ENCODE data around the gene ITPKB. TPM values are rescaled to one million over a fixed set of nuclear protein-coding genes. Genes with fewer than 3 reads are reported as not detected.

Gene ITPKB
- polyA plus RNA-seq, 1 of the 3 experiments (the other 2 are of a cell fraction): 2.4 TPM

GRCh38 chr1:226597616-226598454 lies 141.2 kb downstream of the ITPKB start (continued):
- TF ChIP-seq, protein P1, sequence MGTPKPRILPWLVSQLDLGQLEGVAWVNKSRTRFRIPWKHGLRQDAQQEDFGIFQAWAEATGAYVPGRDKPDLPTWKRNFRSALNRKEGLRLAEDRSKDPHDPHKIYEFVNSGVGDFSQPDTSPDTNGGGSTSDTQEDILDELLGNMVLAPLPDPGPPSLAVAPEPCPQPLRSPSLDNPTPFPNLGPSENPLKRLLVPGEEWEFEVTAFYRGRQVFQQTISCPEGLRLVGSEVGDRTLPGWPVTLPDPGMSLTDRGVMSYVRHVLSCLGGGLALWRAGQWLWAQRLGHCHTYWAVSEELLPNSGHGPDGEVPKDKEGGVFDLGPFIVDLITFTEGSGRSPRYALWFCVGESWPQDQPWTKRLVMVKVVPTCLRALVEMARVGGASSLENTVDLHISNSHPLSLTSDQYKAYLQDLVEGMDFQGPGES (IDR thresholded peaks at IDR 0.05; ENCODE audit: low read depth, low read length): no peak
- TF ChIP-seq, protein P2, sequence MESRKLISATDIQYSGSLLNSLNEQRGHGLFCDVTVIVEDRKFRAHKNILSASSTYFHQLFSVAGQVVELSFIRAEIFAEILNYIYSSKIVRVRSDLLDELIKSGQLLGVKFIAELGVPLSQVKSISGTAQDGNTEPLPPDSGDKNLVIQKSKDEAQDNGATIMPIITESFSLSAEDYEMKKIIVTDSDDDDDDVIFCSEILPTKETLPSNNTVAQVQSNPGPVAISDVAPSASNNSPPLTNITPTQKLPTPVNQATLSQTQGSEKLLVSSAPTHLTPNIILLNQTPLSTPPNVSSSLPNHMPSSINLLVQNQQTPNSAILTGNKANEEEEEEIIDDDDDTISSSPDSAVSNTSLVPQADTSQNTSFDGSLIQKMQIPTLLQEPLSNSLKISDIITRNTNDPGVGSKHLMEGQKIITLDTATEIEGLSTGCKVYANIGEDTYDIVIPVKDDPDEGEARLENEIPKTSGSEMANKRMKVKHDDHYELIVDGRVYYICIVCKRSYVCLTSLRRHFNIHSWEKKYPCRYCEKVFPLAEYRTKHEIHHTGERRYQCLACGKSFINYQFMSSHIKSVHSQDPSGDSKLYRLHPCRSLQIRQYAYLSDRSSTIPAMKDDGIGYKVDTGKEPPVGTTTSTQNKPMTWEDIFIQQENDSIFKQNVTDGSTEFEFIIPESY (IDR thresholded peaks at IDR 0.05; ENCODE audit: borderline replicate concordance, low read depth): no peak
- TF ChIP-seq USF2 (IDR thresholded peaks at IDR 0.05; ENCODE audit: borderline replicate concordance, low read depth, low read length) (no peak), RFX5 (IDR thresholded peaks at IDR 0.05; ENCODE audit: low read length) (no peak), POLR2AphosphoS5 (IDR thresholded peaks at IDR 0.05; ENCODE audit: low read depth, low read length) (no peak), MEF2A (IDR thresholded peaks at IDR 0.05; ENCODE audit: borderline replicate concordance, low read depth) (no peak)

GRCh38 chr1:226596531-226597165 lies 142.4 kb downstream of the ITPKB start:
- Histone ChIP-seq H3K79me2 (ENCODE audit: insufficient read depth) (no peaks in the 10 kb centered on the region), H3K36me3 (replicated peaks in 1 of 2; ENCODE audit: control insufficient read depth in 1 of 2, insufficient read depth in 2 of 2, low read length in 1 of 2) (no peaks in the 10 kb centered on the region), H3K27me3 (ENCODE audit: insufficient read depth) (no peaks in the 10 kb centered on the region; the same call in 1 of the 2 replicates), H3K9me2 (no peaks in the 10 kb centered on the region), H2AFZ (ENCODE audit: low read depth) (no peak overlapping the region), H4K20me1 (ENCODE audit: insufficient read depth) (no peaks in the 10 kb centered on the region), H3K4me1 (ENCODE audit: control insufficient read depth in 1 of 2, insufficient read depth in 2 of 2, low read depth in 1 of 2, low read length in 1 of 2) (no peaks in the 10 kb centered on the region; a peak in 1 of 4 replicates), H3K9me3 (no peaks in the 10 kb centered on the region), H3K4me2 (no peak overlapping the region), H3F3A (replicated peaks; ENCODE audit: insufficient read depth) (no peaks in the 10 kb centered on the region), H3K4me3 (ENCODE audit: low read depth in 2 of 2, low read length in 1 of 2) (no peak overlapping the region), H3K27ac (ENCODE audit: low read depth in 2 of 2, low read length in 1 of 2) (no peak overlapping the region), H3K9ac (no peak overlapping the region)
- POLR2A ChIA-PET: no interaction called here
- CTCF ChIA-PET: interaction anchor here (1.6 kb wide), 1 partner anchor 12 kb away, joined by 8 read pairs; no protein-coding TSS in a partner anchor
- DNase-seq: no peak
- TF ChIP-seq, protein P2 (IDR thresholded peaks at IDR 0.05; ENCODE audit: borderline replicate concordance, low read depth): no peak
- TF ChIP-seq MXI1 (IDR thresholded peaks at IDR 0.05; ENCODE audit: low read depth, low read length): no peak
- no peak for TF ChIP-seq NRF1 (IDR thresholded peaks at IDR 0.05; ENCODE audit: low read depth, low read length)
- TF ChIP-seq USF2 (IDR thresholded peaks at IDR 0.05; ENCODE audit: borderline replicate concordance, low read depth, low read length): no peak
- no peak for TF ChIP-seq FOXJ3 (CRISPR knock-in tag; IDR thresholded peaks at IDR 0.05)
- no peak for TF ChIP-seq PBX3 (IDR thresholded peaks at IDR 0.05)
- TF ChIP-seq RXRA (IDR thresholded peaks at IDR 0.05; ENCODE audit: borderline replicate concordance, low read depth): no peak
- TF ChIP-seq NFIC (IDR thresholded peaks at IDR 0.05; ENCODE audit: borderline replicate concordance): no peak
- no peak for TF ChIP-seq CHD2 (IDR thresholded peaks at IDR 0.05; ENCODE audit: low read length, partially characterized antibody)
- 20% methylated on average over 4 of the region's 16 CpGs for WGBS (ENCODE audit: low lambda C conversion rate)
